Stimulated activated memory B cell treated with anti-CD40 and anti-IgM and Interleukin-4, amounts not matched to agents 10 μg/mL and 1 μg/mL and 100 μg/mL, for 72 hours (primary cell): ENCODE measurements around the gene GABRA5.
"Not testable (repeated sequence)": the region's sequence is repeated elsewhere in the genome, so short reads cannot be mapped to it uniquely, and the experiment has no call there.

Source experiments
- ATAC-seq: fragments of 150-1000 bp; cut with Tn5 transposase; 2 replicates; pipeline ENCODE4 v1.10.0; 2021
- H3K27ac Mint-ChIP-seq: one replicate; pipeline ENCODE4 v1.8.0; 2022; ENCODE audit warnings: mild to moderate bottlenecking, mixed read lengths
- H3K27me3 Mint-ChIP-seq: one replicate; pipeline ENCODE4 v1.8.0; 2022; ENCODE audit warnings: mixed read lengths
- H3K36me3 Mint-ChIP-seq: one replicate; pipeline ENCODE4 v1.8.0; 2022; ENCODE audit warnings: mixed read lengths
- H3K4me1 Mint-ChIP-seq: one replicate; pipeline ENCODE4 v1.8.0; 2022; ENCODE audit warnings: mixed read lengths
- H3K4me3 Mint-ChIP-seq: one replicate; pipeline ENCODE4 v1.8.0; 2022; ENCODE audit warnings: mild to moderate bottlenecking, moderate library complexity, mixed read lengths
- H3K9me3 Mint-ChIP-seq: one replicate; pipeline ENCODE4 v1.8.0; 2022; ENCODE audit warnings: mixed read lengths

GABRA5 gene

DNA sequence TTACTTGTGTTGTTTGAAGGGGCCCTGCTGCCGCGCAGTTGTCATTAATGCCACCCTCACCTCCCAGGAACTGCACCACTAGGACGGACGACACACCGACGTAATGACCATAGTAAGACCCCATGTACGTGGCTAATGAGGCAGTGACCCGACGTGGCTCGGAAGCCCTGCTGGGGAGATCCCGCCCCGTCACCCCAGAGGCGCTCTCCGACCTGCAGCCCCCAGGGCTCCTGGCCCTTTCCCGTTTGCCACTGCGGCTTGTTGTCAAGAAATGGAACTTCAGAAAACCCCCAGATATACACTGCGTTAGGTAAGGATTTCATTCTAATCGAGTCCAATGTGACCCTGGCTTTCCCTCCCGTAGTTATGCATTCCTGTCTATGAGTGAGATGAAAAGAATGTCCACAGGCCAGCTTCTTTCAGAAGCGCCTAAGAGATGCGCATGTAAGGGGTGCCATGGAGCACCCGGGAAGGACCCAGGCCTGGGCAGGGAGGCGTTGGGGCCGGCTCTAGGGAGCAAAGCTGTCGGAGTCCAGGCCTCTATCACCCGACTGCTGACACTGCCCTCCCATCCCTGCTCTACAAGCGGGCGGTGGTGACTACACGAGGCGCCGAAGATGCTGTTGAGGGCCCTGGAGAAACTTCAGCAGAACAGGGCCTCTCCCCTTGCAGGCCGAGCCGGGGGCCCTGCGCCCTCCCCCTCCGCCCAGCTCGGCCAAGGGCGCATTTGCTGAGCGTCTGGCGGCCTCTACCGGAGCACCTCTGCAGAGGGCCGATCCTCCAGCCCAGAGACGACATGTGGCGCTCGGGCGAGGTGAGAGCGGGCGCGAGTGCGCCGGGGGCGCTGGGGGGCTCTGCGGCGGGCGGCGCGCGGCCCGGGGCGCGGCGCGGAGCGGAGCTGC is at the start of gene GABRA5:
Gene GABRA5, plus strand, starts transcription at position 765 of the 902 bp plus-strand sequence. CDS start 2,187 bp downstream, outside the sequence.
- peaks cover 11% of the 10 kb centered on the region for H3K27me3 Mint-ChIP-seq
- H3K4me1 Mint-ChIP-seq, result no peaks in the 10 kb centered on the region
- ATAC-seq, result no peak
- H3K27ac Mint-ChIP-seq, result no peak within 1 kb of the TSS
- no peaks in the 10 kb centered on the region for H3K36me3 Mint-ChIP-seq
- H3K9me3 Mint-ChIP-seq, result no peaks in the 10 kb centered on the region
- no peak within 1 kb of the TSS for H3K4me3 Mint-ChIP-seq

DNA sequence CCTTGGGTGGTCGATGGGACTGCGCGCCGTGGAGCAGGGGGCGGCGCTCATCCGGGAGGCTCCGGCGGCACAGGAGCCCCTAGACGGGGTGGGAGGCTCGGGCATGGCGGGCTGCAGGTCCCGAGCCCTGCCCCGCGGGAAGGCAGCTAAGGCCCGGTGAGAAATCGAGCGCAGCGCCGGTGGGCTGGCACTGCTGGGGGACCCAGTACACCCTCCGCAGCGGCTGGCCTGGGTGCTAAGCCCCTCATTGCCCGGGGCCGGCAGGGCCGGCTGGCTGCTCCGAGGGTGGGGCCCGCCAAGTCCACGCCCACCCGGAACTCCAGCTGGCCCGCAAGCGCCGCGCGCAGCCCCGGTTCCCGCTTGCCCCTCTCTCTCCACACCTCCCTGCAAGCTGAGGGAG is 35.7 kb upstream of the GABRA5 start:
- not testable (repeated sequence) for ATAC-seq, H3K4me1 Mint-ChIP-seq, H3K4me3 Mint-ChIP-seq, H3K9me3 Mint-ChIP-seq, H3K27ac Mint-ChIP-seq, H3K27me3 Mint-ChIP-seq, H3K36me3 Mint-ChIP-seq

DNA sequence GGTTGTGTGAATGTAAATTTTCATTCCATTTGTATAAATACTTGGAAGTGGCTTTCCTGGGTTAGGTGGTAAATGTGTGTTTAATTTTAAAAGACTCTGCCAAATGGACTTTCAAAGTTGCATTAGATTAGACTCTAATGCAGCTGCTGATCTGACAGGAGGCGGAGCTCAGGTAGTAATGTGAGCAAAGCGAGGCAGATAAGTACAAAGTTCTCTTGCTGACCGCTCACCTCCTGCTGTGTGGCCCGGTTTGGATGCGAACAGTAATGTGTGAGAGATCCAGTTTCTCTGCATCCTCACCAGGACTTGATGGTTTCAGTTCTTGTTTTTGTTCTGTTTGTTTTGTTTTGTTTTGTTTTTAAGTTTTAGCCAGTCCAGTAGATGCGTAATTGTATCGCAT is 34.9 kb upstream of the GABRA5 start:
- Mint-ChIP-seq H3K9me3 (peaks cover 10% of the 10 kb centered on the region), H3K27me3 (no peaks in the 10 kb centered on the region), H3K4me3 (no peak overlapping the region), H3K27ac (no peak overlapping the region), H3K4me1 (no peaks in the 10 kb centered on the region), H3K36me3 (no peaks in the 10 kb centered on the region)
- ATAC-seq, result no peak

DNA sequence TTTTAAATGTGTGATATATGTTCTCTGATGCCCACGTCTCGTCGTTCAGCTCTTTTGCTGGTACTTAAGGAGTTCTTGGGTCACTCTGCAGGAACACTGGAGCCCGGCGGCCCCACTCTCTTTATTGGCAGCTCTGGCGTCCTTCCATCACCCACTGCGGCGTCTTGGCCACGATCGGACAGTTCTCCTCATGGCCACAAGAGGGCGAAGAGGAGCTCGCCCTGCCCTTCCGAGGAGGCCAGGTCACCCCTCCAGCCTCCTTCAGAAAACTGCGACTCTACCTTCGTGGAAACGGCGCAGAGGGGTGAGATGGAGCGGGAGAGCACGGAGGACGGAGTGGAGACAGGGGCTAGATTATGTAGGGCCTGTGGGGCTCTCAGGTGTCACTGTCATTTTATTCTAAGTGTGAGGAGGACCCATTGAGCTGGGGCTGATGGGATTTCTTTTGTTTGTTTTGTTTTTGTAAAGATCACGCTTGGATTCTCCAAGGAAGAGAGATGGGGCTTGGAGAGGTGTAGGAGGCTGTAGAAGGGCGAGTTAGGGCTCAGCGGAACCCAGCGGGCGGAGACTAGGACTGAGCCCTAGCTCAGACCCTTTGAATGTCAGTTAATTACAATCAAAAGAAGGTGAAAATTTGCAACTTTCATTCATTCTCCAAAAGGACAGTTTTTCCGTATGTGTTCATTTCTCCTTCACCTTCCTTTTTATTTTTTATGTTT is 28.0 kb upstream of the GABRA5 start:
- no peak overlapping the region for H3K4me3 Mint-ChIP-seq
- ATAC-seq, result no peak

DNA sequence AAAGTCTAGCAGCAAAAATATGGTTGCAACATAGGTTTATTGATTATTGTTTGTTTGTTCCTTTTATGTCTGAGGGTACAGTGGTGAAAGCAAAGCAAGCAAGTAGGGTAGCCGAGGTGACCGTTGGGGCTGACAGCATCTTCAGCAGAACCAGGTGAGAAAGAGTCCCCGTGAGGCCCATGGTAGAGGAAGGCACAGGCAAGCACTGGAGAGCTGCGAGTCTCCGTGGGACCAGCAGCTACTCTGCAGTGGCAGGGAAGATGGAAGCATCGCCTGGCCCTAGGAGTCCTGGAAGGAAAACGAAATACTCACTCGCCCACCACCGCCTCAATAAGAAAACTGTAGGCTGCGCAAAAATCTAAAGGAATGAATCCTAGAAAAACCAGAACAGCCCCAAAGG is 25.3 kb upstream of the GABRA5 start:
- Mint-ChIP-seq H3K4me3 (no peak overlapping the region), H3K27ac (no peak overlapping the region), H3K9me3 (peaks cover 6% of the 10 kb centered on the region), H3K4me1 (no peaks in the 10 kb centered on the region), H3K36me3 (no peaks in the 10 kb centered on the region), H3K27me3 (peaks cover 20% of the 10 kb centered on the region)
- ATAC-seq, result no peak

More for the DNA sequence above, 28.0 kb upstream of the GABRA5 start:
- Mint-ChIP-seq H3K36me3 (no peaks in the 10 kb centered on the region), H3K27me3 (peaks cover 20% of the 10 kb centered on the region), H3K27ac (no peak overlapping the region), H3K4me1 (no peaks in the 10 kb centered on the region), H3K9me3 (peaks cover 6% of the 10 kb centered on the region)

DNA sequence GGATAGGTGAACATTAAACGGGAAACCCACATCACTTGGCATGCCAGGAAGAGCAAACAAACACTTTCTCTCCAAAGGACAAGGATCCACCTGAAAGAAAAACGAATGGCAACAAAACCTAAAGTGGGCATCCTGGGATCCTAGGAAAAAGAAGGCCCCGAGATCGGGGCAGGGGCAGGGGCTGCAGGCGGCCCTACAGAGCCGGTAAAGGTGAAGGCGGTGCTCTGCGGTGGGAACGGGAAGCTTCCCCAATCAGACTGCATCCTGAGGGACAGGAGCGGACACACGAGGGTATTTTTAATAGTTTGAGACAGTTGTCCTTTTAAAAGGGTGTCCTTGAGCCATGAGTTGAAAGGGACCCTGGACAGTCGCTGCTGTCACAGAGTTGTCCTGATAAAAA is 24.9 kb upstream of the GABRA5 start:
- no peak overlapping the region for H3K27ac Mint-ChIP-seq
- no peak for ATAC-seq
- H3K27me3 Mint-ChIP-seq, result peaks cover 20% of the 10 kb centered on the region
- peaks cover 6% of the 10 kb centered on the region for H3K9me3 Mint-ChIP-seq
- no peaks in the 10 kb centered on the region for H3K4me1 Mint-ChIP-seq
- no peak overlapping the region for H3K4me3 Mint-ChIP-seq
- H3K36me3 Mint-ChIP-seq, result no peaks in the 10 kb centered on the region

DNA sequence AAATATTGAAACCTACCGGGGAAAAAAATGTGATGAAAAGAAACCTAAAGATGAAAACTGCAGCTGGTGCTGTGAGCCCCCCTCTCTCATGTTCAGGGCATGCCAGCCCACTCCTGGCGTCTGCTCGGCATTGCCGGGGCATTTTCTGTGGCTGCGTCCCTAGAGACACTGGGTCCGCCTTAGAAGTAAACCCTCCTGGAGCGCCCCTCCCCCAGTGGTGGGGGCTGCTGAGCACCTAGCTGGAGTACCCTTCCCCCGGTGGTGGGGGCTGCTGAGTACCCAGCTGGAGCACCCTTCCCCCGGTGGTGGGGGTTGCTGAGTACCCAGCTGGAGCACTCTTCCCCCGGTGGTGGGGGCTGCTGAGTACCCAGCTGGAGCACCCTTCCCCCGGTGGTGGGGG is 24.5 kb upstream of the GABRA5 start:
- H3K4me1 Mint-ChIP-seq, result no peaks in the 10 kb centered on the region
- no peak overlapping the region for H3K27ac Mint-ChIP-seq
- peaks cover 7% of the 10 kb centered on the region for H3K9me3 Mint-ChIP-seq
- H3K36me3 Mint-ChIP-seq, result no peaks in the 10 kb centered on the region
- no peak overlapping the region for H3K4me3 Mint-ChIP-seq
- no peak for ATAC-seq
- H3K27me3 Mint-ChIP-seq, result peaks cover 20% of the 10 kb centered on the region

DNA sequence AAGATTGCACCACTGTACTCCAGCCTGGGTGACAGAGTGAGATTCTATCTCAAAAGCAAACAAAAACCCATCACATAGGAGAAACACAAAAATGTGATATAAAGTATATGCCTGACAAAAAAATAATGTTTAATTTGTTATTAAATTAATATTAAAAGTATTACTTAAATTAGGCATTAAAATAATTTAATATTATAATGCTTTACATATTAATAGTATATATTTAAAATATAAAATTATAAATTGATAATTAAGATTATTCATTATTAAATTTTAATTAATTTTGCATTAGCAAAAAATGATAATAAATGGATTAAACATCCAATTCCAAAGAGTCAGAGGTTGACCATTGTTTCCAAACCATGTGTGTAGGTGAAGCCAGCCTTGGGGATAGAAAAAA is 22.0 kb upstream of the GABRA5 start:
- ATAC-seq, result no peak
- Mint-ChIP-seq H3K36me3 (no peaks in the 10 kb centered on the region), H3K27me3 (peaks cover 10% of the 10 kb centered on the region), H3K9me3 (peaks cover 17% of the 10 kb centered on the region), H3K27ac (no peak overlapping the region), H3K4me1 (no peaks in the 10 kb centered on the region), H3K4me3 (no peak overlapping the region)

DNA sequence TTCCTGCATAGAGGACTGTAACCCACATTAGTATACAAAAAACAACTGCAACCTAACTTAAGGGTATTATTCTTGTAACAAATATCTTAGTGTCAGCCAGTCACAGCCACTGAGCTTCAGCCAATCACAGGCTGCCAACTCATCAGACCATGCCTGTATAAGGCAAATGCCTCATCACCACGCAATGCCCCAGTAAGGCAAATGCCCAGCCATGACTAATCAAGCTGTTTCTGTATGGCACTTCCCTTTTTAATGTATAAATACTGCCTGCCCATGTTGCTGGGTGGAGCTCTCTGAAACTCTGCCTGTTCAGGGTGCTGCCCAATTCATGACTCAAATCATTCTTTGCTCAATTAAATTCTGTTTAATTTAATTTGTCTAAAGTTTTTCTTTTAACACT is 18.4 kb upstream of the GABRA5 start:
- H3K4me3 Mint-ChIP-seq, result no peak overlapping the region
- H3K27ac Mint-ChIP-seq, result no peak overlapping the region
- no peaks in the 10 kb centered on the region for H3K4me1 Mint-ChIP-seq
- ATAC-seq, result no peak
- no peaks in the 10 kb centered on the region for H3K36me3 Mint-ChIP-seq
- H3K9me3 Mint-ChIP-seq, result peaks cover 15% of the 10 kb centered on the region
- H3K27me3 Mint-ChIP-seq, result no peaks in the 10 kb centered on the region

DNA sequence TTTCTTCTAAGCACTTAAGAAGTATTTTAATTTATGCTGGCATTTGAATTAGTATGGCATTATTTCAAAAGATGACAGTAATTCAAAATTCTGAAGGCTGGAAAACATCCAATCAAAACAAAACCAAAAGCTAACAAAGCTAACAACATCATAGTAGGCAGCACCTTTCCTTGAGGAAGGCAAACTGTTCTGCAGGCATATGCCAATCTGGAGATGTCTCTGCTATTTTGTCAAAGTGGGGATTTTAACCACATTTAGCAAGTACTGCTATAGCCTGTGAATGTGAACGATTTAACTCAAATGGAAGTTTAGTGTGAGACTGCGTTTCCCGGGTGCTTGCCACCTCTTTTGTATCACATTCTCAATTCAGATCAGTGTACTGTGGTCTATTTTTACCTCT is 16.7 kb upstream of the GABRA5 start:
- no peak overlapping the region for H3K27ac Mint-ChIP-seq
- H3K9me3 Mint-ChIP-seq, result peaks cover 15% of the 10 kb centered on the region
- no peaks in the 10 kb centered on the region for H3K36me3 Mint-ChIP-seq
- H3K4me3 Mint-ChIP-seq, result no peak overlapping the region
- no peaks in the 10 kb centered on the region for H3K4me1 Mint-ChIP-seq
- no peak for ATAC-seq
- H3K27me3 Mint-ChIP-seq, result no peaks in the 10 kb centered on the region

DNA sequence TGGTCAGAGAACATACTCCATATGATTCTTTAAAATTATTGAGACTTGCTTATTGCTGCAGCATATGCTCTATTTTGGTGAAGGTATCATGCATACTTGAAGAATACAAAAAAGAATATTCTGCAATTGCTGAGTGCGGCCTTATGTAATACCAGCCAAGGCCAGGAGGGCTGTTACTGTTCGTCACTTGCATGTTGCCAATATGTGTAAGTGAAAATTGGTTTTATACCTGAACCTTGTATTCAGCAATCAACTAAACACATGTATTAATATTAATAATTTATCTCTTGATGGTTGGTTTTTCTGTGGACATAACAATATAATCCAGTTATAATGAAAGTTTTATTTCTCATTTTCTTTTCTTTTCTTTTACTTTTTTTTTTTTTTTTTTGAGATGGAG is 13.9 kb upstream of the GABRA5 start:
- H3K4me3 Mint-ChIP-seq, result no peak overlapping the region
- peaks cover 9% of the 10 kb centered on the region for H3K9me3 Mint-ChIP-seq
- no peak for ATAC-seq
- no peaks in the 10 kb centered on the region for H3K36me3 Mint-ChIP-seq
- H3K4me1 Mint-ChIP-seq, result no peaks in the 10 kb centered on the region
- peaks cover 7% of the 10 kb centered on the region for H3K27me3 Mint-ChIP-seq
- no peak overlapping the region for H3K27ac Mint-ChIP-seq

DNA sequence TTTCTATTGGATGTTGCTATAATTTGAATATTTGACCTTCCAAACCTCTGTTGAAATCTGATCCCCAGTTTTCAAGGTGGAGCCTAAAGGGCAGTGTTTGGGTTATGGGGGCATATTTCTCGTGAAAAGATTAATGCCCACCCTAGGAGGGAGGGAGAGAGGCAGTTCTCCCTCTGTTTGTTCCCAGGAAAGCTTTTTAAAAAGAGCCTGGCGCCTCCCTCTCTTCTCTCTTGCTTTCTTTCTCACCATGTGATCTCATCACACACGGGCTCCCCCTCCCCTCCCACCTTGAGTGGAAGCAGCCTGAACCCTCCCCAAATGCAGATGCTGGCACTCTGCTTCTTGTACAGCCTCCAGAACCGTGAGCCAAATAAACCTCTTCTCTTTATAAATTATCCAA is 12.4 kb upstream of the GABRA5 start:
- no peak overlapping the region for H3K4me3 Mint-ChIP-seq
- no peaks in the 10 kb centered on the region for H3K36me3 Mint-ChIP-seq
- H3K9me3 Mint-ChIP-seq, result no peaks in the 10 kb centered on the region
- H3K27me3 Mint-ChIP-seq, result peaks cover 7% of the 10 kb centered on the region
- H3K4me1 Mint-ChIP-seq, result no peaks in the 10 kb centered on the region
- no peak for ATAC-seq
- no peak overlapping the region for H3K27ac Mint-ChIP-seq

DNA sequence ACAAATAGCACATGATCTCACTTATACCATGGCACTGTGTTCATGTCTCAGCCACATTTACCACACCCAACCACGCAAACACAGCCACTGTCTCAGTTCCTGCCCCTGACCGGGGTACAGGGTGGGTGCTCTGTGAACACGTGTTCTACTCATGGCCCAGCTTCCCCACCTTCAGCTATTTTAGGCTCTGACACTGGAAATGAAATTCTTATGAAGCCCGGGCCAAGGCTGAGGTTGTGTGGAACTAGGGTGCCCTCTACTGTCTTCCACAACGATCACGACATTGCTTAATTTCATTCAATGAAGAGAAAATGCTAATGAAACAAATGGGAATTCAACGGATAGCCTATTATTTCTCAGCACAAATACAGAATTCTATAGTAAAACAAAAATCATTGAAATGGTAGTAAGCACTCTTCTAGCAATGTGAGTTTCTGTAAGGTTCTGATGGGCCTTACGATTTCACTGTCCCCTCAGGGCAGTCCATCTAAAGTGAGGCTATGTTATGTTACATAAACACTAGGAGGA is 2.1 kb upstream of the GABRA5 start:
- Mint-ChIP-seq H3K9me3 (peaks cover 3% of the 10 kb centered on the region), H3K27ac (no peak overlapping the region), H3K36me3 (no peaks in the 10 kb centered on the region), H3K4me3 (no peak overlapping the region), H3K27me3 (peaks cover 11% of the 10 kb centered on the region), H3K4me1 (no peaks in the 10 kb centered on the region)
- ATAC-seq, result peak; percentile 24

DNA sequence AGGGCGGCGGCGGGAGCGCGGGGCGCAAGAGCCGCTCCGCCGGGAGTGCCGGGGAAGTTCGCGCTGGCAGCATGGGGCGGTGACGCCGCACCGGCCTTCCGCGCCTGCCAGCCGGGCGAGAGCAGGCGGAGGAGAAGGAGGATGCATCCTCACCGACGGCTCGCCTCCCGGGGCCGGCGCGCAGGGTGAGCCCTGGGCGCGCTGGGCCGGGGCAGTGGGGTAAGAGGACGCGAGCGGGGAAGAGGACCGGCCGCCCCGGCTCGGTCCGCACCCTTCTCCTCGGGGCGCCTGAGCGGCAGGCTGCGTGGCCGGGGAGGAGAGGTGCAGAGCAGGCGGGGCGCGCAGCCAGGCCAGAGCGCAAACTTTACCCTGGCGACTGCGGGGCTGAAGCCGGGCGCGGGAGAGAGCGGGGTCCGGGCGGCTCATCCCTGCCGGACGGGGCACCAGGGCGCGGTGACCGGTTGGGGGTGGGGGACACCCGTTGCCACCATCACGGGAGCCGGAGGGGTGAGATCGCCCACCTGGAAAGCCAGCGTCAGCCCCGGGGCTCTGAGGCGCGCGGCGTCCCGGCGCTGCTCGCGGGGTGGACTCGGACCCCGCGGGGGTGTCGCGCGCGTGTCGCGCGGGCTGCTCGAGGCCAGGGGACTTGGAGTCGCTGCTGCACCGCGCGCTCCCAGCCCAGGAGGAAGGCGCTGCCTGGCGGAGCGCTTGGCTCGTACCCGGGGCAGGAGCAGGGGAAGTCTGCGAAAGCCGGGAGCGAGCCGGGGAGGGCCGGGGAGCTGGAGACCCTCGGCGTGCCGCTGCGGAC is 542 bp downstream of the GABRA5 start:
- H3K4me3 Mint-ChIP-seq, result no peak overlapping the region
- peaks cover 11% of the 10 kb centered on the region for H3K27me3 Mint-ChIP-seq
- H3K27ac Mint-ChIP-seq, result no peak overlapping the region
- H3K9me3 Mint-ChIP-seq, result no peaks in the 10 kb centered on the region
- no peaks in the 10 kb centered on the region for H3K36me3 Mint-ChIP-seq
- no peaks in the 10 kb centered on the region for H3K4me1 Mint-ChIP-seq
- peak; percentile 46 for ATAC-seq

DNA sequence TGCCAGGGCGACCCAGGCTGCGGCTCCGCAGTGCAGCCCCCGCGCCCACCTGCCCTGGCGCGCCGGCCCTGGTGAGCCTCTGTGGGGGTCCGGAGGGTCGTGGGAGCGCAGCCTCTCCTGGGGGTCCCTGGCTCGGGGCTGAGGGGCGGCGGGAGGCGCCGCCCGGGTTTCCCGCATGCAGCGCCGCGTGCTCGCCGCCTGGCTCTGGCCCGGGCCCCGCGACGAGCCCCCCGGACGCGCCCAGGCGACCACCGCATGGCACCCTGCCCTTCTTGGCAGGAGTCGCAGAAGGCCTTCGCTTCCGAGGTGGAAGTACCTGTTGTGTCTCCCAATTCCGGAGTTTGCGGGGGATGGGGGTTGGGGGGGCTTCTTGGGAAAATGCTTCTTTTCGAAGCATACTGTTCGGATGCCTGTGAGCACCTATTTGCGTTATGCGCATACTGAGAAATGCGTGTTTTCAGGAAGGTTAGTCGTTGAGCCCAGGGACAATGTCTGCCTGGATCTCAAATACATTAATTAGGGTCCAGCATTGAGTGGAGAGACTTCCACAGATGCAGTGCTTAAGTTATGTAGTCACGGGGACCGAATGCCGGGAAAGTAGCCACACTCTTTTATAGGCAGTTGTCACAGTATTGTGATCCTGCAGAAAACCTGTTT is 1.3 kb downstream of the GABRA5 start:
- Mint-ChIP-seq H3K9me3 (no peaks in the 10 kb centered on the region), H3K27me3 (peaks cover 11% of the 10 kb centered on the region), H3K4me3 (no peak overlapping the region), H3K4me1 (no peaks in the 10 kb centered on the region), H3K36me3 (no peaks in the 10 kb centered on the region), H3K27ac (no peak overlapping the region)
- ATAC-seq, result peak; percentile 29
